K562 (cell line): ENCODE data around the gene MAP7D1. TPM values are rescaled to one million over a fixed set of nuclear protein-coding genes. Genes with fewer than 3 reads are reported as not detected.
A peak's percentile ranks its signal among the peaks of the same experiment; 100 is the strongest.

ENCODE experiments used
- ARID4B ChIP-seq: sonication (generic); formaldehyde crosslinking; IDR thresholded peaks from 2 replicates; pipeline ENCODE4 v1.8.0; 2022; ENCODE audit warnings: mild to moderate bottlenecking, missing genetic modification reagents
- CBFA2T3 ChIP-seq: fragments of 450-650 bp; IDR thresholded peaks from 2 replicates; pipeline ENCODE4 v1.6.1; 2017
- FOXA1 ChIP-seq: fragments of 450-650 bp; IDR thresholded peaks from 2 replicates; pipeline ENCODE4 v1.6.1; 2016; ENCODE audit warnings: mild to moderate bottlenecking, borderline replicate concordance
- GATAD2A ChIP-seq: fragments of 450-650 bp; IDR thresholded peaks from 2 replicates; pipeline ENCODE4 v1.6.1; 2017
- KLF16 ChIP-seq: IDR thresholded peaks from 2 replicates; pipeline ENCODE4 v1.6.1; 2016; ENCODE audit warnings: antibody characterized with exemption
- NFRKB ChIP-seq: fragments of 450-650 bp; IDR thresholded peaks from 2 replicates; pipeline ENCODE4 v1.6.1; 2016; ENCODE audit warnings: low read depth
- POLR2G ChIP-seq: fragments of 200-400 bp; formaldehyde crosslinking; IDR thresholded peaks from 2 replicates; pipeline ENCODE4 v1.6.1; 2017; ENCODE audit warnings: low read depth, mild to moderate bottlenecking, antibody characterized with exemption, low read length, moderate library complexity
- PYGO2 ChIP-seq: fragments of 450-650 bp; IDR thresholded peaks from 2 replicates; pipeline ENCODE4 v1.6.1; 2016; ENCODE audit warnings: mild to moderate bottlenecking, missing genetic modification characterization, moderate library complexity, missing compliant biosample characterization
- REST ChIP-seq, 2 experiments: fragments of 450-650 bp; formaldehyde crosslinking in 1 of 2; IDR thresholded peaks; 2 replicates each; pipeline versions ENCODE4 v1.4.0 to v1.6.1; 2014 to 2020; ENCODE audit warnings: mild to moderate bottlenecking in 2 of 2, borderline replicate concordance in 1 of 2, low read depth in 1 of 2
- SOX6 ChIP-seq: fragments of 450-650 bp; IDR thresholded peaks from 2 replicates; pipeline ENCODE4 v1.6.1; 2014; ENCODE audit warnings: mild to moderate bottlenecking
- TBP ChIP-seq: optimal IDR thresholded peaks from 2 replicates; pipeline ENCODE3; 2011; ENCODE audit warnings: low read depth, low read length, improper control_type of control experiment
- ZBTB9 ChIP-seq: fragments of 450-650 bp; formaldehyde crosslinking; IDR thresholded peaks from 2 replicates; pipeline ENCODE4 v1.4.0; 2020; ENCODE audit warnings: mild to moderate bottlenecking, moderate library complexity
- ZNF175 ChIP-seq: fragments of 200-800 bp; sonication (Bioruptor generic); IDR thresholded peaks from 2 replicates; pipeline ENCODE4 v1.6.1; 2016; ENCODE audit warnings: low read depth, mild to moderate bottlenecking, missing genetic modification characterization, missing compliant biosample characterization
- polyA plus RNA-seq, 8 experiments: library from polyadenylated mRNA; depleted of rRNA in 4 of 8; stranded (reverse) in 5 of 8; unstranded in 3 of 8; fragments of >200 nt; fragmentation: Nextera tagmentation in 2 of 8; fragmentation: Illumina TruSeq in 1 of 8; extraction: Ambion mirVana in 2 of 8; extraction: Trizol in 1 of 8; gene quantifications; 2 replicates each; pipeline versions ENCODE4 v1.2.1 to v1.2.3, GENCODE V29; 2011 to 2014; ENCODE audit warnings: inconsistent platforms in 1 of 8, missing spikeins in 1 of 8
- total RNA-seq, 7 experiments: library from RNA; depleted of rRNA in 6 of 7; stranded (reverse); fragments of >200 nt in 6 of 7; fragmentation: Illumina TruSeq in 2 of 7; extraction: Trizol in 2 of 7; gene quantifications; 2 replicates each; pipeline versions ENCODE4 v1.2.1 to v1.2.3, GENCODE V29; 2011 to 2021; ENCODE audit warnings: low replicate concordance in 1 of 7

MAP7D1 gene
- total and polyA plus RNA-seq, 9 of the 15 experiments (the other 6 are each of a cell fraction or from before 2014, with no cell fraction given), result 3.6 to 108 (median 34.5) TPM

- peak; percentile 17; the same call in 1 of the 2 replicates for TF ChIP-seq SOX6
- peak; percentile 77 for TF ChIP-seq TBP
- TF ChIP-seq ZNF175 (CRISPR knock-in tag), result peak; percentile 65; the same call in 1 of the 2 replicates
- 0 out of 2 replicates have a peak, but pooled peaks have one; percentile 1 for TF ChIP-seq NFRKB
- TF ChIP-seq REST (IDR thresholded peaks at IDR 0.05; ENCODE audit: borderline replicate concordance), result peak; percentile 37; the same call in 1 of the 2 replicates
- TF ChIP-seq REST (CRISPR knock-in tag; IDR thresholded peaks at IDR 0.05; ENCODE audit: low read depth), result 0 out of 2 replicates have a peak, but pooled peaks have one; percentile 42
- TF ChIP-seq PYGO2, result no peak
- TF ChIP-seq KLF16, result no peak
- TF ChIP-seq ARID4B (CRISPR knock-in tag), result 0 out of 2 replicates have a peak, but pooled peaks have one; percentile 29
- no peak for TF ChIP-seq ZBTB9 (CRISPR knock-in tag)
- TF ChIP-seq CBFA2T3, result peak; percentile 17; the same call in 1 of the 2 replicates
- TF ChIP-seq FOXA1, result no peak
- TF ChIP-seq GATAD2A, result 0 out of 2 replicates have a peak, but pooled peaks have one; percentile 9
- TF ChIP-seq POLR2G, result peak; percentile 85
Observed at GRCh38 chr1:36150296-36151133, 5.4 kb upstream of the MAP7D1 start (continued).
